NCI-H69 (cell line): ENCODE data around the gene OSM.

Experiments
- DNase-seq: peaks from one replicate; lab custom pipeline; 2025; lab: John Stamatoyannopoulos, UW

The OSM gene

DNA sequence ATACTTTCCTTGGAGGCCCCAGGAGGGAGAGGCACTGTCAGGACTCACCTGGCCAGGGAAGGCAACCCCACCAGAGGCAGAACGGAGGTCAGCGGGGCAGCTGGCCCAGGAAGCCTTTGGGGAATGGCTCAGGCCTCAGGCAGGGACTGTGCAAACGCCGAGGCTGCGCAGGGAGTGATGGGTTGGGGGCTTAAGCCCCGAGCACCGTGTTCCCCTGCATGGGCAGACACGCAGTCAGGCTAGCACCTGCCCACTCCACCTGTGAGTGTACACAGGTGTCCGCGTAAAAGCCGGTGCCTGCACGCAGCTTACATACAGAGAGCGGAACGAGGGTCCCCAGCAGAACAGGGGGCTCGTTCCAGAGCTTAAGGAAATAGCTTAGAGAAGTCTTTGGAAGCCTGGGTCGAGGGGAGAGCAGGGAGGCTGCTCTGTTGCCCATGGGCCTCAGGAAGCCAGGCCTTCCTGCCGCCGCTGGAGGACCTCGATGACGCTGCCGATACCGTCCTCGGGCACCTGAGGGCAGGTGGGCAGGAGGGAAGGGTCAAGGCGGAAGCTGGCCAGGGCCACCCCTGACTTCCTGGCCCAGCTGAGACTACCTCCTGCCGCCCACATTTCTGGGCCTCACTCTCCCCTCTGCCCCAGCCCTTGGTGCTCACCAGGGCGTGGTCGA, 18.7 kb upstream of the OSM start:
- DNase-seq: no peak

DNA sequence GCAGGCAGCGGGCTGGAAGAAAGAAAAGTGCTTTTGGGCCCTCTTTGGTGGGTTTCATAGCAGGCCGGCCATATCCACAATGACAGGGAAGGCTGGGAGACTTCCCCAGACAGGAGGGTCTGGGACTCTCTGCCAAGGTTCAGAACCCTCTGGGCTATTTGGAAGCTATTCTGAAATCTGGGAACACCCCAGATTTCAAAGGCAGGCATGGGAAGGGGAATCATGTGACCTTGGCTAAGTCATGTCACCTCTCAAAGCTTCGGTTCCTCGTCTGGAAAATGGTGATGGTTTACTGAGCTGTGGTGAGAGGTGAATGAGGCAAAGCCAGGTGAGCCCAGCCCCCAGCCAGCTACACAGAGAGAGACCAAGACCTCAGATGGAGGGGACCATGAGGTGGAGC, 18.0 kb upstream of the OSM start:
- no peak for DNase-seq

DNA sequence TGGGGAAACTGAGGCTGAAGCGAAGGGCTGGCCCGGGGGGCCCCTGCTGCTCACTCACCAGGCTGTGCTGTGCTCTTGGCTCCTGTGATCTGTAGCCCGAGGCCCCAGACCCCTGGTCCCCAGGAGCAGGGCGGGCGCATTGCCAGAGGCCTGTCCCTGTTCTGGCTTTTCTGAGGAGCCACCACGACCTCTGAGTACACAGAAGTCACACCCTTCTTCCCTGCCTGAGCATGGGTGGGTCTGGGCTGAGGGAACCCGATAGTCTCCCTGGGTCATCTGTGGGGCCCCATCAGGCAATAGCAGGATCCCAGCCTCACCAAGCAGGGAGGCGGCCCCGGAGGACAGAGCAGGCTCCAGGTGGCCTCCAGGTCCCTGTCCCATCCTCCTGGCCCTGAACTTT, 17.5 kb upstream of the OSM start:
- DNase-seq: no peak

DNA sequence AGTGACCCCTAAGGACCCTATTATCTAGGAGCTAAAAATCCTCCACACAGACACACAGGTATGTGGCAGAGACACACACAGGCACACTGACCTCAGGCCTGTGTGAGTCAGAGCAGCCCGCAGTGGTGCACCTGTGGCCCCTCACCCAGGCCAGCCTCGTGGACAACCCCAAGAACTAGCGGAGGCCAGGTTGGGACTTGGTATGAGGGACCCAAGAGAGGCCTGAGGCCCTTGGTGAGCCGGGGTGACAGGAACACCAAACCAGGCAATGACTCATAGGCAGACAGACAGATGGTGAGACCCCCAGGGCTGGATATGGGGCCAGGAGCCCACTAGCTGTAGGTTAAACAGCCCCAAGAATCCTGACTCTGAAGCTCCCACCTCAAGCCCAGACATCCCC, 16.7 kb upstream of the OSM start:
- DNase-seq: no peak

DNA sequence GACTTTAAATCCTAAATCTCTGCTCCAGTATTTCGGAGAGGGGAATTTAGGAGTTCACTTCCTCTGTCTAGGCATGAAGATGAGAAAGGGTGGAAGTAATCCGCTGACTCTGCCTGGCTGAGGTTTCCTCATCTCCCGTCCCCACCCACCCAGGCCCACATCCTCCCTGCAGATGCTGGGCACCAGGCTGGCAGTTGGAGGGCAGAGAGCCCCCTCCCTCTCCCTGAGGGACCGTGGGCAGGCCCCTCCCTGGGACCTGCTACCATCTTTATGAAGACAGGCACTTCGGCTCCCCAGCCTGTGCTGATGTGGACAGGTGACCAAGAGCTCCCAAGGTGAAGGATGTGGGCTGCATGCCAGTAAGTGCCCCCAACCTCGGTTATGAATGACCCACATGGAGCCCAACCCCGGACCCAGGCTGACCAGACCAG, 16.0 kb upstream of the OSM start:
- no peak for DNase-seq

GRCh38 chr22:30280505-30280904, 13.9 kb upstream of the OSM start:
- no peak for DNase-seq

GRCh38 chr22:30279932-30280331, 13.3 kb upstream of the OSM start:
- DNase-seq: no peak

GRCh38 chr22:30279046-30279788, 12.6 kb upstream of the OSM start:
- DNase-seq: no peak

DNA sequence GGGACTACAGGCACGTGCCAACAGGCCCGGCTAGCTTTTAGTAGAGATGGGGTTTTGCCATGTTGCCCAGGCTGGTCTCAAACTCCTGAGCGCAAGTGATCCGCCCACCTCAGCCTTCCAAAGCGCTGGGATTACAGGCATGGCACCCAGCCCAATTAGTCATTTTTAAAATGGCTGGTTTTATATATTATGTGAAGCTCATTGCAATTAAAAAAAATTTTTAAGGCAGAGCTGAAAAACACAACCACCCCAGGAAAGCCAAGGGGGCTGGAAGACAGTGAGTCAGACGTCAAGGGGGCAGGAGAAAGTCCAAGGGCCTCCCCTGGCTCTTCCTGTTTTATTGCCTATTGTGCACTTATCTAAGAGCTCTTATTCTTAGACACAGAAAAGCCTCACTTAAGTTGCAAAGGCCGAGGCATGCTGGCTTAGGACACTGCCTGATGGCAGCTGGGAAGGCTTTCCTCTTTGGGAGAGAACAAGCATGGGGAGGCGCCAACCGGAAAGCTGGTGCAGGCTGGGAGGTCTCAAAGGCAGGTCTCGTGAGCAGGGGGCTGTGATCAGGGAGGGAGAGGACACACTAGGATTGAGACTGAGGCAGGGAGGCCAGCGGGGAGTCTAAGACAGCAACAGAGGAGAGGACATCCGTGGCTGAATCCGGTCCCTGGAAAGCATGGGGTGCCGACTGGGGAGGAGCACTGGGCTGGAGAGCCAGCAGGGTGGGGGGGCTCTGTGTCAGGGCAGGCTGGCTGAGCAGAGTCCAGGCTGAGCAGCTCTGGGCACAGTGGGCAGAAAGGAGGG, 11.1 kb upstream of the OSM start:
- no peak for DNase-seq

- no peak for DNase-seq
Measured at GRCh38 chr22:30276039-30276438, 9.4 kb upstream of the OSM start.

DNA sequence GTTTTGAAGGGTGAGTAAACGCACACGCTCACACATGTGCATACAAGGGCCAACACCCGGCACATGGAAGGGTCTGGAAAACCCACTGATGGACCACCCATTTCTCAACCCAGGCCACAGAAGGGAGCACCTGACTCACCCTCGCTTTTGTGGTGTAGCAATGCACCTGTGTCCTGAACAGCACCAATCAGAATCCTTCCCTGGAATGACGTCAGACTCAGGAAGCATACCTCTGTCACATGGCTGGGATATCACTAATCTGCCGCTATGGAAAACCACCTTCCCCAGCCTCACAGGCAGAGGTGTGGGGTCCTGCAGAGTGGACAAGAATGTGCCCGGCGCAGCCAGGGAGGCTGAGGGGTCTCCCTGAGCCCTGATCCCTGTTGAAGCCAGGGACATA, 9.0 kb upstream of the OSM start:
- peak; percentile 33 for DNase-seq

DNA sequence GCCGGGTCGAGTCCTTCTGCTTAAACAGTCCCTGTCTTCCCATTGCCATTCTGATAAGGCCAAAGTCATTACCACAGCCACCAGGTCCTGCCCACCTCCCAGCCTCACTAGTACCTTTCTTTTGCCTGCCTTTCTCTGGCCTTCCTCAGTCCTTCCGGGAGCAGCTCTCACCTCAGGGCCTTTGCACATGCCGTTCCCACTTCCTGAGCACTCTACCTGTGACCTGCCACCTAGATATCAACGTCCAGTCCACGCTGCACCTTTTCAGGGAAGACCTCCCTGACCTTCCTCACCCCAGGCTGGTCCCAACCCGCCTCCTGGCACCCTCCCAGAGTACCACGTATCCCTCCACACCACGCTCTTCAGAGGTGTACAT, 7.8 kb upstream of the OSM start:
- DNase-seq: no peak

DNA sequence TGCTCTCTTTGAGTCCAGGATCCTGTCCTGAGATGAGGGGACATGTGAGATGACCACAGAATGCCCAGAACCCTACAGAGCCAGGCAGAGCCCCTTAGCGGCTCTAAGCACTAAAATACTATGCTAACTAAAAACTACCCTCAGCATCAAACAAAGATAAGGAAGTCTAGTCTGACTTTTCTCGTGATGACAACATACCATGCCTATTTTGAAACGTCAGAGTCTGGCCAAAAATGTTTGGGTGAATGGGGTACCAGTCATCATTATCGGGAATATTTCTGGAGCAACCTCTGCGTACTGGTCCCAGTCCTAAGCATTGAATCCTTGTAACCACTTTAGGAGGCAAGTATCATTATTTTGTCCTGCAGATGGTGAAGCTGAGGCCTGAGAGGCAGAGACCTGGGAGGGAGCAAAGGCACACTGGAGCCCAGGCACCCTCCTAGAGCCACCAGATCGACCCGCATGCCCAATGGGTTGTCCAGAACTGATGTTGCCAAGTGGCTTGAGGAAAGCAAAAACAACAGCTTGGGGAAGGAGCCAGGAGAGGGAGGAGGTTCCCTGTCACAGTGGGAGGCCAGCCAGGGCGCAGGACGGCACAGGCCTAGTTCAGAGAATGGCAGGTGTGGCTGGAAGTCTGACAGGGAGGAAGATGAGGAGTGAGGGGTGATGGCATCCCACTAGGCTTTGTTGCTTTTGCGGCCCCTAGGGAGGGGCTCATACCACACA, 7.2 kb upstream of the OSM start:
- DNase-seq: no peak

DNA sequence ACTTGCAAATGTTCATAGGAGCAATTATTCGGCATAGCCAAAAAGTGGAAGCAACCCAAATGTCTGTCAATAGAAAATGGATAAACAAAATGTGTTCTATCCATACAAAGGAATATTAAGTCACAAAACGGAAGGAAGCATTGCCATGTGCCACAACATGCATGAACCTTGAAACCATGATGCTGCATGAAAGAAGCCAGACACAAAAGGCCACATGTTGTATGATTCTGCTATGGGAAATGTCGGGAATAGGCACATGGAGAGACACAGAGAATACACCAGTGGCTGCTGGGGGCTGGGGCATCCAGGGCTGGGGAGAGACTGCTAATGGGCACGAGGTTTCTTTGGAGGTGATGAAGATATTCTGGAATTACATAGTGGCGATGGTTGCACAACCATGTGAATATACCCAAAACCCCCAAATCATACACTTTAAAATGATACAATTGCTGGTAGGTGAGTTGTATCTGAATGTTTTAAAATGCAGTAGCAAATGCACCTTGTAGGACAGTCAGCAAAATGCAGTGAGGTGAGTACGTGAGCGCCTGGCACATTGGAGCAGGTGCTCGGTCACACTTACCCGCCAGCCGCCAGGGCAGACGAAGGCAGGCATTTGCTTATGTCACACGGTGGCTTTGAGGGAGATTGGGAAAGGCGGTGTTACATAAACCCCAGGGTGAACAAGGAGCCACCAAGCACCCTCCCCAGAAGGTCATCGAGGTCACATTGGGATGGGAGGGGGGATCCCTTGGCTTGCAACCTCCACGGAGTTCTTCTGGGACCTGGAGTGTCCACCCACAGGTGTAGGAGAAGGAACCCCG, 6.3 kb upstream of the OSM start:
- DNase-seq: no peak

GRCh38 chr22:30270832-30271231, 4.2 kb upstream of the OSM start:
- DNase-seq: no peak

GRCh38 chr22:30268331-30268730, 1.7 kb upstream of the OSM start:
- no peak for DNase-seq

DNA sequence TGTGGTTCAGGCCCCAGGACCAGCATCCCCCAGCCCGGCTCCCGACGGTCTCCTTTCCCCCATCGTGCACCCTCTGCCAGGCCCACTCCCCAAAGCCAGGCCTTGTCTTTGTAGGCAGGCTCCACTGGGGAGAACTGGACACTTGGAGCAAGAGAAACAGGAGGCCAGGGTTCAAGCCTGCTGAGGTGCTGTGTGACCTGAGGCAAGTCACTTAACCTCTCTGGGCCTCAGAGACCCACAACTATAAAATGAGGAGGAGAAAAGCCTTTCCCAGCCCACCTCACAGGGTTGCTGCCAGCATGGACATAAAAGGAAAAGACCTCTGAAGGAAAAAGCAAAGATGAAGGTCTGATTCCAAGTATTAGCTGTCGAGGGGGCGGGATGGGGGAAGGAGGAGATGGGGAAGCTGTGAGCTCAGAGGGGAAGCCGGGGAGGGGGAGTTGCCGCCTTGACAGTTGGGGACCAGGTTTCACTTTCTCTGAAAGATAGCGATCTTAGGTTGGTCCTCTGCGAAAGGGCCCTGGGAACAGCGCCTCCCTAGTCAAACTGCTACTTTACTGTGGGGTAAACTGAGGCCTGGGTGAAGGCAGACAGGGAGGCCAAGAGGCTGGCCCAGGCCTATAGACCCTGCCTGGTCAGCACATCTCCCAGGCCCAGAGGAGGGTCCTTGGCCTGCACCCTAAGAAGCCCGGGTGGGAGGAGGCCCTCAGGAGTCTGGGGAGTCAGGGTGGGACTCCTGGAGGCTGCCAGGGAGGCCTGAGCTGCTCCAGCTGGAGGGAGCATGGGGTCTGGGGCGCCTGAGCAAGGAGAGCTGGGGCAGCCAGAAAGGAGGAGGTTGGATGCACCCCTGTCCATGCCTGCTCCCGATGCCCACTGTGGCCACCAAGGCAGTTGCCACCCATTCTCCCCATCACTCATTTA, 991 bp upstream of the OSM start:
- no peak for DNase-seq

DNA sequence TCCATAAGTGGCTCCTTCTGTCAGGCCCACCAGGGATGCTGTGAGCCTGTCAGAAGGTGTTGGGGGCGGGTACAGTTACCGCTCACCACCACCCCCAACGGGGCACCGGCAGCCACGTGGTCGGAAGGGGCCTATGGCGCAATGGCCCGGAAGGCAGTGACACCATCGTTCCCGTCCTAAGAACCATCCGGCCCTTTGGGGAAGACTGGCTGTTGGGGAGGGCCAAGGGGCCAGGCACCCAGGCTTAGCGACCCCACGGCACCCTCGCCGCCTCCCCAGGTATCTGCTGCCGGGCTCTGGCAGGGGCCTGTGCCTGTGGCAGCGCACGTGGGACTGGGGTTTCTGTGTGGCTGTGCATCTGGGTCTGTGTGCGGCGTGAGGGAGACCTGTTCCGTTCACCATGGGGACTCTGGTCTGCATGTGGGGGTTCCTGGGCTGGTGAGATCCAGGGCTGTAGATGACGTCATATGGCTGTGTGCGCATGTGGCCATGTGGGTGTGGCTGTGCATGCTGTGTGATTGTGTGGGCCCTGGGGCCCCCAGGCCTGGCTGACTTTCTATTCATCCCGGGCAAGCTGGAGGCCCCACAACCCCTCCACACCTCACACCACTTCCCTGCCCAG, 717 bp downstream of the OSM start:
- peak; percentile 19 for DNase-seq

- DNase-seq: no peak
Measured at GRCh38 chr22:30265131-30265720, 1.4 kb downstream of the OSM start.

- no peak for DNase-seq
Measured at GRCh38 chr22:30263883-30264282, 2.8 kb downstream of the OSM start.
